Suppressor macrophage treated with lipopolysaccharide for 1 hour (primary cell): ENCODE measurements around the gene IPO4.

ENCODE experiments used
- DNase-seq, 3 donors: peaks; one replicate each; pipeline ENCODE4 v3.0.0-alpha.2; 2020 to 2022

Gene IPO4

DNA sequence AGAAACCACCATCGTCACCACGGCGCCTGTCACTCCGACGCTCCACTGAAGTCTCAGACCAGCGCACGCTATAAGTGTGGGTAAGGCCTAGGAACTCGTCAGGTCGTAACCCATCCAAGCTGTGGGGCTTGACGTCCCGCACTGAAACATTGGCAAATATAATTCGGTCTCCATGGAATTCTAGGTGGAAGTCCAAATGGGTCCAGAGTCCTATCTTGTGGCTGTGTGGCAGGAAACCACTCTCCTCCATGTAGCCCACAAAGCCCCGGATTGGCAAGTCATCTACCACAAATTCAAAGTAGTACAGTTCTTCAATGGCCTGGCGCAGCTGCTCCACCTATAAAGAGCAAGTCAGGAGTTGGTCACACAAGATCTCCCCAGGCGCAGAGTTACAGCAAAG is 4.3 kb upstream of the IPO4 start:
- no peak for DNase-seq

DNA sequence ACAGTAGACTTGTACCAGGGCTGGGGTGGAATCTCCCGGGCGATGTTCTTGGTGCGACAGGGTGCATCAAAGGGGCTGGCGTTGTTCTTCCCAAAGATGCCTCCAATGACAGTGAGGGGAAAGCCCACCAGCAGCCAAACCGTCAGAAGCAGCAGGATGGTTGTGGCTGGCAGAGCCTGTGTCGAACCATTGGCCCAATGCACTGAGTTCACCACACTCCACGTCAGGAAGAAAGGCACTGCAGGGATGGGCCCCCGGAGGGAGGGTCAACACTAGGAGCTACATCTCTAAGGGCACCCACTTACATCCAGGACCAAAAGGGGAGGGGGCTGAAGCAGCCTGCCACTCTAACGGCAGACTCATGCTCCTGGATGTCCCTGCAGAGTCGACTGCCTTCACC is 1.8 kb upstream of the IPO4 start:
- DNase-seq, result no peak

DNA sequence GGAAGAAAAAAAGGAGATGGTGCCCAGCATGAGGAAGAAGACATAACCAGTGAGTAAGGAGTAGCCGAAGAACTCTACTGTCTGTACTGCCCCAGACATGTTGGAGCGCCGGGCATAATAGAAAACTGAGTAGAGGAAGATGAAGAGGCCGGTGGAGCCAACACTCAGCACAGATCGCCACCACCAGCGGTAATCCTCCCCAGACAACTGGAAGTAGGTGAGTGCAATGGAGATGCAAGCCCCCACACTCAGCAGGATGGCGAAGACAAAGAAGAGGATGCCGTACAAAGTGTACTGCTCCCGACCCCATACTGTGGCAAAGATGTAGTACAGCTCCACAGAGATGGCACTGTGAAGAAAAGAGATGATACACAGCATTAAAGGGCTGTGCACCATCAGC is 844 bp upstream of the IPO4 start:
- no peak for DNase-seq

DNA sequence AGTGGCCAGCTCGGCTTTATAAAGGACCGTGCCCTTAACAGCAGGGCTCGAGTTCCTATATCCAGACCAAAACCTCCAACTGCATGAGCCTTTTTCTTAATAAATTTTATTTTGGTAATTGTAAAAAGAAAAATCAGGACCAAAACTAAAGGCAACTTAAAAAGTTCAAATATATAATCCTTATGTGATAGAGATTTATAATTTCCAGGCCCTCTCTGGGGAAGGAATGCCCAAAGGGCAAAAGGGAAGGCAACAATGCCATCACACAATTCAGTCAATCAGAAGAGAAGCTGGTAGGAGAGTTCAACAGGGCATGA is 401 bp upstream of the IPO4 start:
- no peak for DNase-seq

DNA sequence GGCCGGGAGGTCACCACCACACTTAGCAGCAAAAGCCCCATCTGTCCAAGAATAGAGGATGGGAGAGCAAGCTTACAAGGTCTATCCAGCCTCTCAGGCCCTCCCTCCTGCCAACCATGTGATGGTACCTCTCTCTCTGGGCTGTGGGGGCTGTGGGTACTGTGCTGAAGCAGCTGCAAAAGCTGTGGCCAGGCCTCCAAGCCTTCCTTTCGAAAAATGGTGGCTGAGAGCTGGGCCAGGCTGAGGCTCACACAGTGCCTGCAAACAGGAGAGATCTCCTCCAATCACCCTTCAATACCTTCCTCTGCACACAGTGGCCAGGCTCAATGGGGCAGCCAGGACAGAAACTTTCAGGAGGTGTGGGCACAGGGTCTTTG is 1.1 kb downstream of the IPO4 start:
- no peak for DNase-seq

DNA sequence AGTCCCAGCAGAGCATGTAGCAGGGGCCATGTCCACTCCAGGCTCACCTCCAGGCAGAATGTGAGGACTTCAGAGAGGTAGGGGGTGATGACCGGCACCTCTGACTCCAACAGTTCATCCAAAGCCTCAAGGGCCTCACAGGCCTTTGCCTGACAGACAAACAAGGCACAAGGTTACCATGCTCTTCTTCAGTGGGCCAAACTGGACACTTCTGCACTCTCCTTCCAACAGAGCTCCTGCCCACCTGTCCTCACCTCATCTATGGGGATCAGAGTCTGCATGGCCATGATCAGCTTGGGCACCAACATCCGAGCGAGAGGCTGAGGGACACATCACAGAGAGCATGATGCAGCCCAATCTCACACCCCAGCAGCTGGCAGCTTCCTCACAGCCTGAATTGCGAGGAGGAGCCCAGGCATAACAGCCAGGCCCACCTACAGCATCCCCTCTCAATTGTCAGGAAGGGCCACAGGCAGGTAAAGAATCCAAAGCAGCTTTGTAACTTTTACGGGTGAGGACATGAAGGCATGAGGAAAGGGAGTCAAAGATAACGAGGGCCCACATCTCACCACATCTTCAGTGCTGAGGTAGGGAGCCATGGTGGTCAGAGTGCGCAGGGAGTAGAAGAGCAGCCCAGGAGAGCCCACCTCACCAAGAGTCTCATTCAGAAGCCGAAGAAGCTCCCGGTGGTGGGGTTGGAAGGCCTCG is 1.6 kb downstream of the IPO4 start:
- no peak for DNase-seq

DNA sequence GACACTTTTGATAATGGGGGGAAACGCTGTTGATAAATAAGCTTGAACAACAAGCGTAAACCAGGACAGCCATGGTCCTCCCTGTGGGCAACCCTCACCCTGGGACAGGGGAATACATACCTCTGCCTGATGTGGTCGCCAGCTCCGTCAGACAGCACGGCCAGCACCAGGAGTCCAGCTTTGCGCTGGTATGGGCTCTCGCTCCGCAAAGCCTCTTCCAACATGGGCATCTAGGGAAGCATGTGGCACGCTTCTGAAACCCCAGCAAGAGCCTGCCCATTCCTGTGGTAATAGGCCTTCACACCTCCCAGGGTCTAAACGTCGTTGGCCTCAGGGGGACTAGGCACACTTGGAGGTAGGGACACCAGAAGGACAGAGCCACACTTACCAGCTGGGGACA is 2.9 kb downstream of the IPO4 start:
- DNase-seq, result no peak

DNA sequence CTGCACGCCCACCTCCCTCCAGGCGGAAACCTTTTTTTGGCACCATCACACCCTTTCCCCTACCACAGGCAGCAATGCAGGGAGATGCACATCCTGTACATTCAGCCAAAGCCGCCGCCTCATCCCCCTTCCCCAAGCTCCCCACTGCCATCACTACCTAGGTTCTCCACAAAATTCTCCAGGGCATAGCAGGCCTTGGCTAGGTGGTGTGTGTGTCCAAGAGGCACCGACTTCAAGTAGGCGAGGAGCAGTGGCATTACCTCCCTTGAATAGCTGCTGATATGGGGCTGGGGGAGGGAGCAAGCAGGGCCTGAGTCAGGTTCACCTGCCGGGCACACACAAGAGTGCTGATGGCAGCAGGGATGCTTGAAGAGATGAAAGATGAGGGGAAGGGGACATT is 3.6 kb downstream of the IPO4 start:
- DNase-seq, result no peak

DNA sequence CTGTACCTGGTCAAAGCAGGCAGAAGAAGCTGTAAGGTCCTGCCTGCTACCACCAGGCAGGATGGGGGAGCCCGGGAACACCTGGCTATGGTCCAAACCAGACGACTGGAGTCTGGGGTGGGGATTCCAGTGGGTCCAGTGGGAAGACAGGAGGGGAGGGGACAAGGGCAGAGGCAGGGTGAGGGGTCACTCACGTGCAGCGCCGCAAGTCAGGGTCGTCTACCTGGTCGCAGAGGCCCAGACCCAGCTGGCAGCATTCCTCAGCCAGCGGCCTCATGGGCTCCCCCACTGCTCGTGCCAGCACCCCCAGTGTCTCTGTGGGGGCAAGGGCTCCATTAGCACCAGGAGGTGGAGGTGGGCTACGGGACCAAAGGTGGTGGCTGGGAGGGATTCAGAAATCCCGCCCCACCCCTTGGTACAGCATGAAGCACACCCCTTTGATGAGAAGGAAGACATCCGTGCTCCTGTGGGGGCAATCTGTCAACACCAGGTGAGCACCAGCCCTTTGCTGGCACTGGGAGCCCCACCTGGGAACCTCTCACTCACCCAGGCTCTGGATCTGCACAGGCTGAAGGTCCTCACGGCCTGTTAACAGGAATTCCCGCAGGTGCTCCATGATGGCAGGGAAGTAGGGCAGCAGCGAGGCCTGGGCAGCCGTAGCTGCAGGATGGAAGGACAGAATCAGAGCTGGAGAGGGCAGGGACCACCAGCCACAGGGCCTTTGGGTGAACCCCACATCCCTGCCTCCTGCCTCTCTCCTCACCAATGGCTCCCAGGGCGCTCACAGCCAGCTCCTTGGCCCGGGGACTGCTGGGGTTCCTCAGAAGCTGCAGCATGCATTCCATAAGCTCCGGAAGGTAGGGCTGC is 4.3 kb downstream of the IPO4 start:
- DNase-seq, result no peak

DNA sequence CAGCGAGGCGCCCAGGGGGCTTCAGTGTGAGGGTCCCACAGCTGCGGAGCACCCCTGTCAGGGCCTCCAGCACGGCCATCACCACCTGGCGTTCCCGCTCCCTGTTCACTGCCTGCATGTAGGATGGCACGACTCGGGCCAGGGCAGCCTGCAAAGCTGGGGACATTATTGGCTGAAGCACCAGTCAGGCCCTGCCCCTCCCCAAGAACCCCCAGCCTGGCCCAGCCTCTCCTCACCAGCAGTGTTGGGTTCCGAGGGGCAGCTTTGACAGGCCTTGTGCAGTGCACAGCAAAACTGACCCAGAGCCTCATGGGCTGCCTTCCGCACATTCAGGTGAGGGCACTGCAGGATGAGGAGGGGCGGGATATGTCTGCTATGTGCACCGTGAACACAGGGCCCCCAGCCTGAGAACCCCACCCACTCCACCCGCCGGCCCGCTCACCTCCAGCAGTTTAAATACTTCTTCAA is 5.6 kb downstream of the IPO4 start:
- no peak for DNase-seq

DNA sequence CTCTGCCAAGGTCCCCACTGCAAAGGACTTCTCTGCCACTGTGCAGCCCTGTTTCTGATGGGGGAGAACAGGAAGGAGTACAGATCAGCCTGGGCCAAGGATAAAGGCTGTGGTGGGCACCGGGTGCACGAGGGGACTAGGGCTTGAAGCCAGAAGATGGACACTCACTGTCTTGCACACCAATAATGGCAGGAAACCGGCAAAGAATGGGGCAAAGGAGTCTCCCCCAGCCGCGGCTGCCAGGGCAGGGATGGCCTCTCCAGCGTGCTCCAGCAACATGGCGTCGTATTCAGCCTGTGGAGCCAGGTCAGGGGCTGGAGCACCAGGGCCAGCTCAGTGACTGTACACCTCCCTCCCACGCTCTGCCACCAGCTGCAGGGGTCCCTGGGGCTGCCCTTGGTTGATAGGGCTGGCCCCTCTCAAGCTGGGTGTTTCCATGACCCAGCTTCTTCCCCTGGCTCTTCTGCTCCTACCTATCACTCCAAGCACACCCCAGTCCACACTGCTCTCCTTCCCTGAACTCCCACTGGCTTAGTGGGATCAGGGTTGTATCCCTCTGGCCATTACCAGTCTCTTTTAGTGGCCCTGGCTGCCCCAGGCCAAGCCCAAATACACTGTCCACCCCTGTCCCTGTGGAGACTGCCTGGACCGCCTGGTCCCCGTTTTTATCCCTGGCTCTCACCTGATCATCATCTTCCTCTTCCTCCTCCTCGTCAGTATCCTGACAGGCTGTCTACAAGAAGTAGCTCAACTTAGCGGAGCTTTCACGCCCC is 6.3 kb downstream of the IPO4 start:
- DNase-seq, result no peak

DNA sequence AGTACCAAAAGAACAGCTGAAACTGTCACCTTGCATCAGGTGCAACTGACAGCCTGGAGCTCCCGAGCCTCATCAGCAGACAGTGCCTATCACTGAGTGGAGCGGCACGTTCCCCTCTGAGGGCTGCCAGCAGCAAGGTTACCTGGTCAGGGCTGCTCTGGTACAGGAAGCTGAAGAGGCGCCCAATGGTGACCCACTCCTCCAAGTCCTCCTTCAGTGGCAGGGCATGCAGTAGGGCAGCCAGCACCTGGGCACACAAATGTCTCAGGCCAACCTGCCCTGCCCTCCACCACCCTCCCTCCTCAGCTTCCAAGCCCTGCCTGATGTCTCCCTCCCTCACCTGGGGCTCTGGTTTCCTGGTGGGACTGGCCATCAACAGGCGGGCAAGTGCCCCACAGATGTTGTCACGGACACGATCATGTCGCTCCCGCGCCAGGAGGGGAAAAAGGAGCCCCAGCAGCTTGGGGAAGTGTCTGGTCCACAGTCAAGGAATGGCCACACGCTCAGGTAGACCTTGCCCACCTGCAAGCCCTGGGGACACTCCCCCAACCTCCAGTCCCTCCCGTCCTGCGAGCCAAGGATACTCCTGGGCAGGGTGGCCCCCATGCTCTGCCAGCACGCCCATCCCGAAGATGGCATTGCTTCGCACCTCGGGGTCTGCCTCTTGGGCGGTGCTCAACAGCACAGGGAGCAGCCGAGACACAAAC is 7.1 kb downstream of the IPO4 start:
- no peak for DNase-seq

DNA sequence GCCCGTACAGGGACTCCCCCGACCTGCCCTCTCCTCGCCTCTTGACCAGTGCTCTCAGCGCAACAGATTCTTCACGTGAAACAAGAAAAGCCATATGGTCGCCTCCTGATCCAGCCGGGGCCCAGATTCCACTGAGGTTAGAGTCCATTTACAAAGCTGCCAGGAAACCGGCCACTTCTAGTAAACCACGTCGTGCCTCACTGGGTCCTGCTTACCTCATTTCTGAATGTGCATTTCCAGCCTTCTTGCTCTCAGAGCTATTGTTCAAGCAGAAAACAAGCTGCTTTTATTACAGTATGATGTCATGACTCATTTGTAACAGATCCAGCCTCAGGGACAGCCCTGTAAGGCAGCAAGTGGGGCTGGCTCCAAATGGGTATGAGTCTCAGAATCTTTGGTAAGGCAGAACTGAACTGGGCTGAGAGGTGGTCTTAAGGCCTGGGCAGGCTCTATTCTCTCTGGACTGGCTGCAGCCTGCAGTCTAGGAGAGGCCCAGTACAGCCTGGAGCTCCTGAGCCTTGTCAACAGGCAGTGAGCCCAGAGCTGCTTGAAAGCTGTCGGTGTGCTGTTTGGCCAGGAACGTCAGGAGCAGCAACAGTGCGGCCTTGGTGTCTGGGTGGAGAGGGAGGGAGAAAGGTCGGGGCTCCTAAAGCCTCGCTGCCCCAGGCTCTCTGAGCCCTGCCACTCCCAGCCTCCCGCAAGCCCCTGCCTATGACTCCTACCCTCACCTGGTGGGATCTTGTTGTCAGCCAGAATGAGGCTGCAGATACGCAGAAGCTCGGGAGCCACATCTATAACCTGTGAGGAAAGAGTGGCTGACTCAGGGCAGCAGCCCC is 8.4 kb downstream of the IPO4 start:
- no peak for DNase-seq

DNA sequence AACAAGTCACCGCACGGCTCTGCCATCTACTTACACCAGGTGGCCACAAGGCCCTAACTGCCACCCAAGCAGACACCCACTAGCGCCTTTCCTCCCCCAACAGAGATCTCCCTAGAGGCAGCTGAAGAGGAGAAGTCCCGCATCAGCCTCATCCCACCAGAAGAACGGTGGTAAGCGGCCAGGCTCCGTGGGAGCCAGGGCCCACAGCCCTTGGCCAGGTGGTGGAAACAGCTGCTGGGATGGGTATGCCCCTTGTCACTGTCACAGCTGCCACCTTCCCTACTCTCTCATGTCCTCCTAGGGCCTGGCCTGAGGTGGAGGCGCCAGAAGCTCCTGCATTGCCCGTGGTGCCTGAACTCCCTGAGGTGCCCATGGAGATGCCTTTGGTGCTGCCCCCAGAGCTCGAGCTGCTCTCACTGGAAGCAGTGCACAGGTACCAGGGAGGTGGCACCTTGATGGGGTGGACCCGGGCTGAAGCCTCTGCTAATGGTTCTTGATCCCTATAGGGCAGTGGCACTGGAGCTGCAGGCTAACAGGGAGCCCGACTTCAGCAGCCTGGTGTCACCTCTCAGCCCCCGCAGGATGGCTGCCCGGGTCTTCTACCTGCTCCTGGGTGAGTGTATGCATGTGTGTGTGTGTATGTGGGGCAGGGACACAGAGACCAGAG is 9.2 kb downstream of the IPO4 start:
- no peak for DNase-seq

DNA sequence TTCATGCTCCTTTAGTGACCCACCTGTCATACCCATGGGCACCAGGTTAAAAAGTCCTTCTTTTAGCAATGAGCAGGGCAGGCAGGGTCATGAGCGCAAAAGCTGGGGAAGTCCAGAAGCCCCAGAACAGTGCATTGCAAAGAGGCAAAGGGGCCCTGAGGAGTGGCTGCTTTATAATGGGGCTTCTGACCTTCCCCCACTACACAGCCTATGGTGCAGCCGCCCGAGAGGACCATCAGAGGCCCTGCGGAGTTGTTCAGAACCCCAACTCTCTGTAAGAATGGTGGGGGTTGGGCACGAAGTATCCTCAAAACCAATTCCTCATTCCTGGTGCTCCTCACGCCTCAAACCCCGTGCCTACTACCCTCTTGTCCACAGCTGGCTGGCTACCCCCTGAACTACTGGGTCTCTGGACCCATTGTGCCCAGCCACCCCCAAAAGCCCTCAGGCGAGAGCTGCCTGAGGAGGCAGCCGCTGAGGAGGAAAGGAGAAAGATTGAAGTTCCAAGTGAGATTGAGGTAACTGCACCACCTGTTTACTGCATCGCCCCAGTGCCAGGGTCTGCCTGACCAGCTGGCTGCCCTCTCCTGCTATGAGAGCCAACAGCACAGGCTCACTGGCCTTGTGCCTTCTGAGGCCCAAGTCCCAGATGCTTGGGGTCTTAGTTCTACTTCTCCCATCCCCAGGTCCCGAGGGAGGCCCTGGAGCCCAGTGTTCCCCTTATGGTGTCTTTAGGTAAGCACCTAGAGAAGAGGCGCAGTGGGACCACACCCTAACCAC is 10.0 kb downstream of the IPO4 start:
- no peak for DNase-seq

DNA sequence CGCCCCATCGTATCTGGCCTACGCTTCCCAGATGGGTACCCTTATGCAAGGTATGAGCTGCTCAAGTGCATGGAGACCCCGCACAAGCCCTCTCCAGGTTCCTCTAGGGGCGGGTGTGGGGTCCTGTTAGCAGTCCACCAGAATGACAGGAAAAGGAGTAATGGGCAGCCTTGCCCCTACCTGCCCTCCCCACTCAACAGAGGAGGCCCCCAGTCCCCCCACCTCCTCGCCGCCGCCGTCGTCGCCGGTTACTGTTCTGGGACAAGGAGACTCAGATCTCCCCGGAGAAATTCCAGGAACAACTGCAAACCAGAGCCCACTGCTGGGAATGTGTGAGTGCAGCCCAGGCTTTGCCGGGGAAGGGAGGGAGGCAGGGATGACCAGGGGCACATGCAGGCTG is 10.7 kb downstream of the IPO4 start:
- no peak for DNase-seq

DNA sequence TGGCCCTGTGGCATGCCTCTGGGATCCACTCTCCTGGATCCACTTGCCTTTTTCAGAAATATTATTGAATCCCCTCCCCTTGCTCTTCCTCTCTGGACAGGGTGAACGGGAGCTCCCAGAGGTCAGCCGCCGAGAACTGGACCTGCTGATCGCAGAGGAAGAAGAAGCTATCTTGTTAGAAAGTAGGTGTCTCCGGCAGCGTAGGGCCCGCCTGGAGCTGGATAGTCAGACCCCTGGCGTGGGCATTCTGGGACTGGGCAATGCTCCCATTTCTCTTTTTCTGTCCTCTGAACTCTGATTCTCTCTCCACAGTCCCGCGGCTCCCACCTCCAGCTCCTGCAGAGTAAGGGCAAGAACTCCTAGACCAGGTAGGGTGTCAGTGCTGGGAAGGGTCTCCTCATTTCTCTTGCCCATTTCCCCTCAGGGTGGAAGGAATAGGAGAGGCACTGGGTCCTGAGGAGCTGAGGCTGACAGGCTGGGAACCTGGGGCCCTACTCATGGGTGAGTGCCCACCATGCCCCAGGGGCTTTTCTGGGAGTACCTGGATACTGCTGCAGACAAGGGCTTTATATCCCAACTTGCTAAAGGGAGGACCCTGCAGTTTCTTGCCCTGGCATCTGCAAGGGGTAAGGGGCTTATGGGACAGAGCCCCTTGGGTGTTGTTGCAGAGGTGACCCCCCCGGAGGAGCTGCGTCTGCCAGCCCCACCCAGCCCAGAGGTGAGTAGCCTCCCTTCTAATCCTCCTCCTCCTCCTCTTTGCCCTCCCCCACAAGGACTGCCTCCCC is 11.4 kb downstream of the IPO4 start:
- DNase-seq, result no peak

DNA sequence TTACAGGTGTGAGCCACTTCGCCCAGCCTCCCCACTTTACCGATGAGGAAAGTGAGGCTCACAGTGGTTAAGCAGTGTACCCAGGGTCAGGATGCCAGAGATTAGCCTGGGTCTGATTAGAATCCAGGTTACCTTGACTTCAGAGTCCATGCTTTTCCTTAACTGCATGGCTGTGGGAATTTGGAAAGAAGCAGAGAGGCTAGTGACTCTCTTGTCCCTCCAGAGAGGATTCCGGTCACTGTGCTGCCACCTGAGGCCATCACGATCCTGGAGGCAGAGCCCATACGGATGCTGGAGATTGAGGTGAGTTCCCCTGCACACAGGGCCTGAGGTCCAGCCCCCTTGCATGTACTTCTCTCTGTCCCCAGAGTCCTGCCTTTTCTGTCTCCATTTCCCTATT is 12.0 kb downstream of the IPO4 start:
- DNase-seq, result no peak

DNA sequence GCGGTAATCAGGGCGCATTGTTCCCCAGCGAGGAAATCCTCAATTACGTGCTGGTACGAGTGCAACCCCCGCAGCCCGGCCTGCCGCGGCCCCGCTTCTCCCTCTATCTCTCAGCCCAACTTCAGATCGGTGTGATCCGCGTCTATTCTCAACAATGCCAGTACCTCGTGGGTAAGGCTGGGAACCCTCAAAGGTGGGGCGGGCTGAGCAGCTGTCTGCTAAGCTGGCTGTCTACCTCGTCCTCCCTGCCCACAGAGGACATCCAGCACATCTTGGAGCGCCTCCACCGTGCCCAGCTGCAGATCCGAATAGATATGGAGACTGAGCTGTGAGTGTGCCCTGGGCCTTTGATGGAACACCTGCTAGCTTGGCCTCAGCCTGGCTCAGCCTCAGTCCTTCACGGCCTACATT is 15.7 kb downstream of the IPO4 start:
- DNase-seq, result no peak

DNA sequence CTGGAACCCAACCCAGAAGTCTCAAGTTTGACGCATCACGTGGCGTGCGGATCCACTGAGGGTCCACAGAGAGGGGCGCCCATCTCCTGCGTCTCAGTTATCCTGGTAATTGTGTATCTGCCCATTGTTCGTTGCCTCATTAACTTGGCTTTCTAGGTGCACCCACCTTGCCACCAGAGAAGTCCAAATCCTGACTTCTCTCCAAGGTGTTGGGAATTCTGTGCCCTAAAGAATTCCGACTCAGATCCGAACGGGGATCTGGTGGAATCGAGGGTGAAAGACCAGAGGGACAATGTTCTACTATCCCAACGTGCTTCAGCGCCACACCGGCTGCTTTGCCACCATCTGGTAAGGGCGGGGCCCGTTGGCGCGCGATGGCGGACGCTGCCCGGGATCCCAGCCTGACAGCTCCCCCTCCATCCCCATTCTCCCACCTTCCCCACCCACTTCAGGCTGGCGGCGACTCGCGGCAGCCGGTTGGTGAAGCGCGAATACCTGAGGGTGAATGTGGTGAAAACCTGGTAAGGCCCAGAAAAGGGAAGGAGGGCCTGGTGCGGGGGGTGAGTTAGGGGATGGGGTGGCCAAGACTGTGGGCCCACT is 16.3 kb downstream of the IPO4 start:
- DNase-seq, result no peak
